Activated CD4-positive, alpha-beta T cell treated with anti-CD3 and anti-CD28 coated beads for 36 hours (primary cell): ENCODE data around the gene KCNK1. TPM values are rescaled to one million over a fixed set of nuclear protein-coding genes. Genes with fewer than 3 reads are reported as not detected.
A peak's percentile ranks its signal among the peaks of the same experiment; 100 is the strongest.

Experiments used
- ATAC-seq: fragments of 200-7000 bp; cut with Tn5 transposase; one replicate; pipeline ENCODE4 v1.10.0; 2021; ENCODE audit warnings: mild to moderate bottlenecking, moderate library complexity
- CTCF ChIA-PET: fragments of 350-600 bp; sonication (Branson Sonifier 250); formaldehyde crosslinking; loops from one replicate; lab custom pipeline; 2021; ENCODE audit warnings: antibody characterized with exemption; lab: Charles Lee
- POLR2A ChIA-PET: fragments of 350-600 bp; sonication (Branson Sonifier 250); formaldehyde crosslinking; loops from one replicate; lab custom pipeline; 2021; ENCODE audit warnings: antibody characterized with exemption, inconsistent platforms; lab: Charles Lee
- DNase-seq: peaks from one replicate; pipeline ENCODE4 v3.0.0-alpha.2; 2020
- H3K27ac Mint-ChIP-seq: one replicate; pipeline ENCODE4 v1.8.0; 2021; ENCODE audit warnings: mixed read lengths
- H3K27me3 Mint-ChIP-seq: one replicate; pipeline ENCODE4 v1.8.0; 2021; ENCODE audit warnings: mixed read lengths
- H3K36me3 Mint-ChIP-seq: one replicate; pipeline ENCODE4 v1.8.0; 2021; ENCODE audit warnings: low read depth, mixed read lengths
- H3K4me1 Mint-ChIP-seq: one replicate; pipeline ENCODE4 v1.8.0; 2021; ENCODE audit warnings: mixed read lengths
- H3K4me3 Mint-ChIP-seq: one replicate; pipeline ENCODE4 v1.8.0; 2021; ENCODE audit warnings: mild to moderate bottlenecking, moderate library complexity, mixed read lengths
- H3K9me3 Mint-ChIP-seq: one replicate; pipeline ENCODE4 v1.8.0; 2021; ENCODE audit warnings: low read depth, mixed read lengths
- intact Hi-C, 2 experiments: fragments of 100-400 bp; cut with DNase I in 1 of 2; cut with micrococcal nuclease in 1 of 2; formaldehyde crosslinking; loops; one replicate each; pipeline versions ENCODE4 v1.14.2 to v1.15.1; 2022 to 2024; cut with DNase I, micrococcal nuclease
- total RNA-seq, 2 experiments: library from RNA; stranded (reverse); gene quantifications; one replicate each; pipeline ENCODE4 v1.2.3, GENCODE V29; 2021

KCNK1 gene
- total RNA-seq = 1 to 10 TPM in 1 of 2 experiments, under 1 TPM in 1; 0.91 to 1.1 TPM

- H3K27me3 Mint-ChIP-seq = peaks cover 62% of the 10 kb centered on the region
- peak within 1 kb of the TSS; percentile 55 for H3K4me3 Mint-ChIP-seq
- CTCF ChIA-PET = interaction anchor here (0.7 kb wide), 1 partner anchor 60 kb away, joined by 3 read pairs; no protein-coding TSS in a partner anchor
- POLR2A ChIA-PET = no interaction called here
- peak within 1 kb of the TSS; percentile 53 for H3K27ac Mint-ChIP-seq
- intact Hi-C loops = loop anchor here in 1 of 2 experiments (2.0 kb wide), 1 partner anchor 15 kb away; no protein-coding TSS in a partner anchor
- peaks cover 10% of the 10 kb centered on the region for H3K4me1 Mint-ChIP-seq
- H3K9me3 Mint-ChIP-seq = no peaks in the 10 kb centered on the region
- ATAC-seq (peak; percentile 23), DNase-seq (peak; percentile 34)
- no peaks in the 10 kb centered on the region for H3K36me3 Mint-ChIP-seq
Observed at GRCh38 chr1:233613252-233614172, at the start of gene KCNK1. Gene KCNK1 (plus strand): TSS chr1:233614106. CDS start chr1:233614172, 66 bp downstream.

- H3K27me3 Mint-ChIP-seq = peaks cover 8% of the 10 kb centered on the region
- peaks cover 2% of the 10 kb centered on the region for H3K36me3 Mint-ChIP-seq
- no peak overlapping the region for H3K27ac Mint-ChIP-seq
- ATAC-seq = no peak
- intact Hi-C loops = no loop called here
- H3K4me3 Mint-ChIP-seq = no peak overlapping the region
- no peak for DNase-seq
- ChIA-PET POLR2A (no interaction called here), CTCF (no interaction called here)
- H3K9me3 Mint-ChIP-seq = peaks cover 18% of the 10 kb centered on the region
- no peaks in the 10 kb centered on the region for H3K4me1 Mint-ChIP-seq
Observed at GRCh38 chr1:233565313-233565712, 48.6 kb upstream of the KCNK1 start.

DNA sequence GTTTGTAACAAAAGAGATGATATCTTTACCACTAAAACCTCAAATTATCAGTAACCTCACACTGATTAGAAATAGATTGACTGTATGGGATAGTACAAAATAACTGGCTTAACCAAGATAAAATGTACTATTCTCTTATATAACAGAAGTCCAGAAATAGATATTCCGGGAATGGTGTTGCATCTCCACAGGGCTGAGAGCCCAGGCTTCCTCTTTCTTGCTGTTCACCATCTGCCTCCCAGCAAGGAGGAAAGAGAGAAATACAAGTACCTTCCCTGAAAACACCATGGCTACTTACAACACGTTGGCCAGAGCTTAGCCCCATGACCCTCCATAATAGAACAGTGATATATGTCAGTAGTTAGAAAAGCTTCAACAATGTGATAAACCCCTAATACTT lies 47.0 kb upstream of the KCNK1 start:
- Mint-ChIP-seq H3K27me3 (peaks cover 8% of the 10 kb centered on the region), H3K4me1 (no peaks in the 10 kb centered on the region), H3K9me3 (peaks cover 8% of the 10 kb centered on the region), H3K27ac (no peak overlapping the region), H3K36me3 (peaks cover 2% of the 10 kb centered on the region), H3K4me3 (no peak overlapping the region)
- no peak for ATAC-seq
- POLR2A ChIA-PET = no interaction called here
- CTCF ChIA-PET = no interaction called here
- DNase-seq = no peak
- intact Hi-C loops = no loop called here

DNA sequence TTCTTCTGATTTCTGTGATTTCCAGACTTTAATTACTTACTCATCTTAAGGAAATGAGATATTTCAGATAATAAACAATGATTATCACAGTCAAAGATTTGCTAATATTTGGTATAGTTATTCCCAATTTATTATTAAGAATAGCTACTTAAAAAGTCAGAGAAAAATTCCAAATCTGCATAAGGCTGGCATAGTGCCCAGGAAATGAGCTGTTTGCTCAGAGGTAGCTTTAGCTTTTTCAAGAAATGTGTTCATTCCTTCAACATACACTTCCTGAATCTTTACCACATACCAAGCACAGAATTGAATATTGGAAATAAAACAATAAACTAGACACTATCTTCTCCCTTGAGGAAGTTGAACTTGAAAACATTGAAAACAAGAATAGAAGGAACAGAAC lies 44.3 kb upstream of the KCNK1 start:
- no peak for ATAC-seq
- Mint-ChIP-seq H3K36me3 (no peaks in the 10 kb centered on the region), H3K4me3 (no peak overlapping the region), H3K27ac (no peak overlapping the region), H3K9me3 (peaks cover 3% of the 10 kb centered on the region), H3K4me1 (no peaks in the 10 kb centered on the region), H3K27me3 (peaks cover 10% of the 10 kb centered on the region)
- no peak for DNase-seq
- POLR2A ChIA-PET = no interaction called here
- intact Hi-C loops = no loop called here
- CTCF ChIA-PET = no interaction called here

- POLR2A ChIA-PET = no interaction called here
- intact Hi-C loops = no loop called here
- ATAC-seq (no peak), DNase-seq (no peak)
- CTCF ChIA-PET = no interaction called here
- H3K36me3 Mint-ChIP-seq = no peaks in the 10 kb centered on the region
- peaks cover 3% of the 10 kb centered on the region for H3K9me3 Mint-ChIP-seq
- no peaks in the 10 kb centered on the region for H3K4me1 Mint-ChIP-seq
- peaks cover 10% of the 10 kb centered on the region for H3K27me3 Mint-ChIP-seq
- no peak overlapping the region for H3K4me3 Mint-ChIP-seq
- no peak overlapping the region for H3K27ac Mint-ChIP-seq
Observed at GRCh38 chr1:233570216-233570615, 43.7 kb upstream of the KCNK1 start.

GRCh38 chr1:233570706-233571105 lies 43.2 kb upstream of the KCNK1 start:
- ChIA-PET POLR2A (no interaction called here), CTCF (no interaction called here)
- Mint-ChIP-seq H3K4me3 (no peak overlapping the region), H3K36me3 (no peaks in the 10 kb centered on the region), H3K9me3 (no peaks in the 10 kb centered on the region), H3K4me1 (no peaks in the 10 kb centered on the region), H3K27ac (no peak overlapping the region), H3K27me3 (peaks cover 10% of the 10 kb centered on the region)
- DNase-seq = no peak
- intact Hi-C loops = no loop called here
- no peak for ATAC-seq

GRCh38 chr1:233572896-233573295 lies 41.0 kb upstream of the KCNK1 start:
- Mint-ChIP-seq H3K27ac (no peak overlapping the region), H3K4me1 (no peaks in the 10 kb centered on the region), H3K4me3 (no peak overlapping the region), H3K27me3 (peaks cover 13% of the 10 kb centered on the region), H3K36me3 (no peaks in the 10 kb centered on the region), H3K9me3 (no peaks in the 10 kb centered on the region)
- intact Hi-C loops = no loop called here
- ChIA-PET POLR2A (no interaction called here), CTCF (no interaction called here)
- ATAC-seq (no peak), DNase-seq (no peak)

DNA sequence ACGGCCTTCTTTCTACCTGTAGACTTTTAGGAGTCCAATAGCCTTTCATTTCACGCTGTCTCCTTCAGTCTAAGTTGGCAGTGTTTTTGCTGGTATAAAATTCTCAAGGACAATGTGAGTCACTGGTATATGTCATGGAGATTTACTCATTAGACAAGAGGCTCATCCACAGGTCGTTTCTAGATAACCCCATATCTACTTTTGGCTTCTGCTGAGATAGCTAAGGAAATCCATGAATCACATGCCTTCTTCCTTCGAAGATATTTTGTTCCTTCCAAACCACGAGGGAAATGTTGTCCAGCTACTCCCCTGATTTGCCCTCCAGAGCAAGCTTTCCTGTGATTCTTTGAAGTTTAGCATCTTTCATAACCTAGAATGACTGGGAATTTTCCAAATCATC lies 38.5 kb upstream of the KCNK1 start:
- H3K27me3 Mint-ChIP-seq = peaks cover 17% of the 10 kb centered on the region
- no peaks in the 10 kb centered on the region for H3K4me1 Mint-ChIP-seq
- POLR2A ChIA-PET = no interaction called here
- H3K9me3 Mint-ChIP-seq = peaks cover 2% of the 10 kb centered on the region
- ATAC-seq (no peak), DNase-seq (no peak)
- CTCF ChIA-PET = interaction anchor here (1.3 kb wide), 1 partner anchor 9 kb away, joined by 4 read pairs; no protein-coding TSS in a partner anchor
- H3K36me3 Mint-ChIP-seq = no peaks in the 10 kb centered on the region
- intact Hi-C loops = no loop called here
- no peak overlapping the region for H3K4me3 Mint-ChIP-seq
- H3K27ac Mint-ChIP-seq = no peak overlapping the region

- no peaks in the 10 kb centered on the region for H3K36me3 Mint-ChIP-seq
- intact Hi-C loops = no loop called here
- POLR2A ChIA-PET = no interaction called here
- H3K27me3 Mint-ChIP-seq = peaks cover 10% of the 10 kb centered on the region
- H3K4me3 Mint-ChIP-seq = no peak overlapping the region
- no peak for DNase-seq
- no peaks in the 10 kb centered on the region for H3K4me1 Mint-ChIP-seq
- no peak overlapping the region for H3K27ac Mint-ChIP-seq
- CTCF ChIA-PET = no interaction called here
- ATAC-seq = no peak
- peaks cover 8% of the 10 kb centered on the region for H3K9me3 Mint-ChIP-seq
Observed at GRCh38 chr1:233582439-233582838, 31.5 kb upstream of the KCNK1 start.

- H3K27ac Mint-ChIP-seq = no peak overlapping the region
- ChIA-PET POLR2A (no interaction called here), CTCF (interaction anchor here (0.6 to 1.3 kb wide), 2 partner anchors 9 to 320 kb away, joined by 3 to 4 read pairs; no protein-coding TSS in a partner anchor)
- intact Hi-C loops = no loop called here
- H3K36me3 Mint-ChIP-seq = no peaks in the 10 kb centered on the region
- no peaks in the 10 kb centered on the region for H3K4me1 Mint-ChIP-seq
- H3K9me3 Mint-ChIP-seq = peaks cover 7% of the 10 kb centered on the region
- ATAC-seq = no peak
- no peak overlapping the region for H3K4me3 Mint-ChIP-seq
- no peak for DNase-seq
- H3K27me3 Mint-ChIP-seq = peaks cover 11% of the 10 kb centered on the region
Observed at GRCh38 chr1:233584376-233584775, 29.5 kb upstream of the KCNK1 start.

- no peak overlapping the region for H3K4me3 Mint-ChIP-seq
- ATAC-seq (no peak), DNase-seq (no peak)
- H3K27me3 Mint-ChIP-seq = peaks cover 9% of the 10 kb centered on the region
- no peak overlapping the region for H3K27ac Mint-ChIP-seq
- ChIA-PET POLR2A (no interaction called here), CTCF (interaction anchor here (0.6 to 1.3 kb wide), 2 partner anchors 10 to 319 kb away, joined by 3 to 4 read pairs; no protein-coding TSS in a partner anchor)
- no peaks in the 10 kb centered on the region for H3K36me3 Mint-ChIP-seq
- peaks cover 7% of the 10 kb centered on the region for H3K9me3 Mint-ChIP-seq
- intact Hi-C loops = no loop called here
- H3K4me1 Mint-ChIP-seq = no peaks in the 10 kb centered on the region
Observed at GRCh38 chr1:233584931-233585330, 29.0 kb upstream of the KCNK1 start.

DNA sequence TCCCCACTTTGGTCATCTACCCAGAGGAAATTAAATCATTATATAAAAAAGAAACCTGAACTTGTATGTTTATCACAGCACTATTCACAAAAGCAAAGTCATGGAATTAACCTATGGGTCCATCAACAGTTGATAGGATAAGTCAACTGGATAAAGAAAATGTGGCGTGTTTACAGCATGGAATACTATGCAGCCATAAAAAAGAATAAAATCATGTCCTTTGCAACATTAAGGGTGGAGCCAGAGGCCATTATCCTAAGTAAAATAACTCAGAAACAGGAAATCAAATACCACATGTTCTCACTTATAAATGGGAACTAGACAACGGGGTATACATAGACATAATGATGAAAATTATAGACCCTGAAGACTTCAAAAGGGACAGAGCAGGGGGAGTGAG lies 27.6 kb upstream of the KCNK1 start:
- intact Hi-C loops = no loop called here
- H3K36me3 Mint-ChIP-seq = no peaks in the 10 kb centered on the region
- CTCF ChIA-PET = no interaction called here
- ATAC-seq (no peak), DNase-seq (no peak)
- POLR2A ChIA-PET = no interaction called here
- no peak overlapping the region for H3K27ac Mint-ChIP-seq
- peaks cover 5% of the 10 kb centered on the region for H3K9me3 Mint-ChIP-seq
- H3K27me3 Mint-ChIP-seq = peaks cover 9% of the 10 kb centered on the region
- H3K4me3 Mint-ChIP-seq = no peak overlapping the region
- H3K4me1 Mint-ChIP-seq = no peaks in the 10 kb centered on the region
